Lower leg skin (tissue), 3 donors: ENCODE results near the gene C17orf50.

Experiments
- CTCF ChIP-seq, 3 donors: fragments of 450-650 bp; IDR thresholded peaks; one replicate each; pipeline ENCODE4 v1.5.1; 2016; ENCODE audit warnings: antibody characterized with exemption in 3 of 3, mild to moderate bottlenecking in 3 of 3, moderate library complexity in 2 of 3
- POLR2A ChIP-seq, 2 donors: fragments of 450-650 bp; IDR thresholded peaks; one replicate each; pipeline ENCODE4 v1.6.1; 2016 to 2017; ENCODE audit warnings: antibody characterized with exemption in 2 of 2, mild to moderate bottlenecking in 1 of 2, moderate library complexity in 1 of 2

- no peak for TF ChIP-seq CTCF (IDR thresholded peaks at IDR 0.05)
- no peak for TF ChIP-seq POLR2A (IDR thresholded peaks at IDR 0.05)
Observed at GRCh38 chr17:35768797-35769196, 8.1 kb downstream of the C17orf50 start.
